ENCODE results near the gene RNU1-4.

- TF ChIP-seq, protein P1, sequence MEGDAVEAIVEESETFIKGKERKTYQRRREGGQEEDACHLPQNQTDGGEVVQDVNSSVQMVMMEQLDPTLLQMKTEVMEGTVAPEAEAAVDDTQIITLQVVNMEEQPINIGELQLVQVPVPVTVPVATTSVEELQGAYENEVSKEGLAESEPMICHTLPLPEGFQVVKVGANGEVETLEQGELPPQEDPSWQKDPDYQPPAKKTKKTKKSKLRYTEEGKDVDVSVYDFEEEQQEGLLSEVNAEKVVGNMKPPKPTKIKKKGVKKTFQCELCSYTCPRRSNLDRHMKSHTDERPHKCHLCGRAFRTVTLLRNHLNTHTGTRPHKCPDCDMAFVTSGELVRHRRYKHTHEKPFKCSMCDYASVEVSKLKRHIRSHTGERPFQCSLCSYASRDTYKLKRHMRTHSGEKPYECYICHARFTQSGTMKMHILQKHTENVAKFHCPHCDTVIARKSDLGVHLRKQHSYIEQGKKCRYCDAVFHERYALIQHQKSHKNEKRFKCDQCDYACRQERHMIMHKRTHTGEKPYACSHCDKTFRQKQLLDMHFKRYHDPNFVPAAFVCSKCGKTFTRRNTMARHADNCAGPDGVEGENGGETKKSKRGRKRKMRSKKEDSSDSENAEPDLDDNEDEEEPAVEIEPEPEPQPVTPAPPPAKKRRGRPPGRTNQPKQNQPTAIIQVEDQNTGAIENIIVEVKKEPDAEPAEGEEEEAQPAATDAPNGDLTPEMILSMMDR (conservative IDR thresholded peaks at IDR 0.05; ENCODE audit: low read length): no peak
- TF ChIP-seq EZH2phosphoT487 (IDR thresholded peaks at IDR 0.05; ENCODE audit: borderline replicate concordance): no peak
These were observed 12.9 kb upstream of the RNU1-4 start for GRCh38 chr1:16727190-16728111.
